OCI-LY3 (cell line): ENCODE measurements around the gene SCAMP5.

Source experiments
- H2AFZ ChIP-seq: fragments of 200-600, 300-600 bp; shearing (Covaris generic); 2 replicates; pipeline ENCODE4 v1.6.0; 2014; ENCODE audit warnings: antibody characterized with exemption, low read depth, low read length
- H3K27ac ChIP-seq: fragments of 200-600, 300-600 bp; sonication (generic); 2 replicates; pipeline ENCODE4 v1.5.1; 2014; ENCODE audit warnings: mild to moderate bottlenecking, low read length, moderate library complexity, mixed read lengths
- H3K27me3 ChIP-seq: fragments of 200-600, 300-600 bp; sonication (generic); 2 replicates; pipeline ENCODE4 v1.6.1; 2014; ENCODE audit warnings: low read depth, low read length, mixed read lengths
- H3K36me3 ChIP-seq: fragments of 200-600, 300-600 bp; sonication (generic); replicated peaks from 2 replicates; pipeline ENCODE3; 2014; ENCODE audit warnings: low read depth, low read length, mixed read lengths
- H3K4me1 ChIP-seq: fragments of 300-600, 200-600 bp; sonication (generic); 2 replicates; pipeline ENCODE4 v1.6.1; 2014; ENCODE audit warnings: low read length, mixed read lengths
- H3K4me2 ChIP-seq: fragments of 200-600, 300-600 bp; sonication (generic); 2 replicates; pipeline ENCODE4 v1.6.1; 2014; ENCODE audit warnings: low read length, mixed read lengths
- H3K4me3 ChIP-seq: fragments of 300-600, 200-600 bp; sonication (generic); 2 replicates; pipeline ENCODE4 v1.5.1; 2014; ENCODE audit warnings: antibody characterized with exemption, mild to moderate bottlenecking, low read length, moderate library complexity
- H3K79me2 ChIP-seq: fragments of 300-600, 200-600 bp; shearing (Covaris generic); 2 replicates; pipeline ENCODE4 v1.6.1; 2014; ENCODE audit warnings: mild to moderate bottlenecking, low read length, mixed read lengths
- H3K9ac ChIP-seq: fragments of 300-600, 200-600 bp; shearing (Covaris generic); 2 replicates; pipeline ENCODE4 v1.6.0; 2014; ENCODE audit warnings: mild to moderate bottlenecking, low read length, moderate library complexity
- H3K9me3 ChIP-seq: fragments of 200-600, 300-600 bp; shearing (Covaris generic); 2 replicates; pipeline ENCODE4 v1.6.1; 2014; ENCODE audit warnings: low read length, mixed read lengths; ENCODE audit not compliant: insufficient read depth
- H4K20me1 ChIP-seq: fragments of 200-600, 300-600 bp; sonication (generic); 2 replicates; pipeline ENCODE4 v1.6.1; 2016; ENCODE audit warnings: low read length, mixed read lengths; ENCODE audit not compliant: insufficient read depth
- EZH2phosphoT487 ChIP-seq: fragments of 200-600 bp; shearing (Covaris generic); IDR thresholded peaks from 2 replicates; pipeline ENCODE4 v1.6.1; 2018; ENCODE audit warnings: antibody characterized with exemption, mixed run types, low read depth
- TF ChIP-seq, protein P1 (sequence below): fragments of 200-600, 300-600 bp; sonication (generic); IDR thresholded peaks from 2 replicates; pipeline ENCODE4 v1.5.1; 2014; ENCODE audit warnings: antibody characterized with exemption, low read length, low read depth

The SCAMP5 gene

DNA sequence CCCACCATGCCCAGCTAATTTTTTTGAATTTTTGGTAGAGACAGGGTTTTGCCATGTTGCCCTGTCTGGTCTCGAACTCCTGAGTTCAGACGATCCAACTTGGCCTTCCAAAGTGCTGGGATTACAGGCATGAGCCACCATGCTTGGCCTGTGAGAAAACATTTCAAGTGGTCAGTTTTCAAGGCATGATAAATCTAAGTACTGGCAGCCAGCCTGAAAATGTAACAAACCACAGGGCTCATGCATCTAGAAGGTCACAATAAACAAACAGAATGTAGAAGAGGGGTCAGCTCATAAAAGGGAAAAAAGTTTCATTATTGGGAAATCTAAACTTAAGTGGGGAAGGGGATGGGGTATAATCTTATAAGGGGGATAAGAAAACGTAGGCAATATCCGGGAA, 68.0 kb downstream of the SCAMP5 start:
- no peak overlapping the region for H3K4me2 ChIP-seq
- no peak overlapping the region for H3K9ac ChIP-seq
- H3K79me2 ChIP-seq: no peaks in the 10 kb centered on the region
- H3K9me3 ChIP-seq: peaks cover 5% of the 10 kb centered on the region; the same call in 1 of the 2 replicates
- no peaks in the 10 kb centered on the region for H4K20me1 ChIP-seq
- H3K4me1 ChIP-seq: peaks cover 25% of the 10 kb centered on the region
- H3K27ac ChIP-seq: no peak overlapping the region
- H2AFZ ChIP-seq: no peak overlapping the region
- peaks cover 63% of the 10 kb centered on the region for H3K27me3 ChIP-seq
- H3K36me3 ChIP-seq: no peaks in the 10 kb centered on the region
- no peak for TF ChIP-seq EZH2phosphoT487
- TF ChIP-seq, protein P1, sequence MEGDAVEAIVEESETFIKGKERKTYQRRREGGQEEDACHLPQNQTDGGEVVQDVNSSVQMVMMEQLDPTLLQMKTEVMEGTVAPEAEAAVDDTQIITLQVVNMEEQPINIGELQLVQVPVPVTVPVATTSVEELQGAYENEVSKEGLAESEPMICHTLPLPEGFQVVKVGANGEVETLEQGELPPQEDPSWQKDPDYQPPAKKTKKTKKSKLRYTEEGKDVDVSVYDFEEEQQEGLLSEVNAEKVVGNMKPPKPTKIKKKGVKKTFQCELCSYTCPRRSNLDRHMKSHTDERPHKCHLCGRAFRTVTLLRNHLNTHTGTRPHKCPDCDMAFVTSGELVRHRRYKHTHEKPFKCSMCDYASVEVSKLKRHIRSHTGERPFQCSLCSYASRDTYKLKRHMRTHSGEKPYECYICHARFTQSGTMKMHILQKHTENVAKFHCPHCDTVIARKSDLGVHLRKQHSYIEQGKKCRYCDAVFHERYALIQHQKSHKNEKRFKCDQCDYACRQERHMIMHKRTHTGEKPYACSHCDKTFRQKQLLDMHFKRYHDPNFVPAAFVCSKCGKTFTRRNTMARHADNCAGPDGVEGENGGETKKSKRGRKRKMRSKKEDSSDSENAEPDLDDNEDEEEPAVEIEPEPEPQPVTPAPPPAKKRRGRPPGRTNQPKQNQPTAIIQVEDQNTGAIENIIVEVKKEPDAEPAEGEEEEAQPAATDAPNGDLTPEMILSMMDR: no peak
- no peak overlapping the region for H3K4me3 ChIP-seq

DNA sequence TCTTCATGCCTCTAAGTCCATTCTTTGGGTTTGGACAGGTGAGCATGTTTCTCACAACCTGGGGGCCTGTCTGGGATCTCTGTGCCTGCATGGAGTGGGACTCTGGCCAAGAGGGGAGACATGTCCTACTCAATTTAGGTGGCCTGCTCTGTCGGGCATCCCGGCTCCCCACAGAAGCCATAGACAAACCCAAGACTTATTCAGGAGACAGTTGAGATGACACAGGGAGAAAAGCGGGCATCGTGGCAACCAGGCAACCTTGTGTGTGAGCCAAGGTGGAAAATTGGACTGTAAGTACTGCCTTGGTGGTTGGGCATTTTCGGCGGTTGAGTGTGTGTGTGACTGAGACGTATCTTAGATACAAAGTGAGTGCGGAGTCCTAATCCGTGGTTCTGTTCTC, 68.5 kb downstream of the SCAMP5 start:
- Histone ChIP-seq H3K79me2 (no peaks in the 10 kb centered on the region), H4K20me1 (no peaks in the 10 kb centered on the region), H3K9me3 (peaks cover 5% of the 10 kb centered on the region; the same call in 1 of the 2 replicates)

DNA sequence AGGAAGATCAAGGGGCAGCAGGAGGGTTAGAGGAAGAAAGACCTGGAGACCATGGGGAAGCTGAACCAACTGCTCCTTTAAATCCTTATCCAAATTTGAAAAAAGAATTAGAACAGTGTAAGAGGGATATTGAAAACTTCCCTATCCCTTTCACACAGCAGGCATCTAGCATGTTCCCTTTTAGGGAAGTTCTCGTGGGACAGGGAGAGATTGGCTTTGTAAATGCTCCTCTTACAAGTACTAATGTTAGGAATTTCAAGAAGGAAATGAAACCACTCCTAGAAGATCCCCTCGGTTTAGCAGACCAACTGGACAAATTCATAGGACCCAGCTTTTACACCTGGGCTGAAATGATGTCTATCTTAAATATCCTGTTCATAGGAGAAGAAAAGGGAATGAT, 69.5 kb downstream of the SCAMP5 start:
- H3K4me2 ChIP-seq: no peak overlapping the region
- H3K27me3 ChIP-seq: peaks cover 68% of the 10 kb centered on the region
- TF ChIP-seq EZH2phosphoT487: no peak
- TF ChIP-seq, protein P1: no peak
- H3K36me3 ChIP-seq: no peaks in the 10 kb centered on the region
- H2AFZ ChIP-seq: no peak overlapping the region
- H3K9ac ChIP-seq: no peak overlapping the region
- no peaks in the 10 kb centered on the region for H3K79me2 ChIP-seq
- H4K20me1 ChIP-seq: no peaks in the 10 kb centered on the region
- H3K9me3 ChIP-seq: peaks cover 5% of the 10 kb centered on the region; the same call in 1 of the 2 replicates
- H3K27ac ChIP-seq: no peak overlapping the region
- peaks cover 40% of the 10 kb centered on the region for H3K4me1 ChIP-seq
- H3K4me3 ChIP-seq: no peak overlapping the region

More for the DNA sequence above, 68.5 kb downstream of the SCAMP5 start:
- Histone ChIP-seq H3K27ac (no peak overlapping the region), H3K4me3 (no peak overlapping the region), H3K27me3 (peaks cover 66% of the 10 kb centered on the region), H3K36me3 (no peaks in the 10 kb centered on the region), H3K9ac (no peak overlapping the region), H3K4me2 (no peak overlapping the region), H3K4me1 (peaks cover 31% of the 10 kb centered on the region), H2AFZ (no peak overlapping the region)
- no peak for TF ChIP-seq EZH2phosphoT487
- TF ChIP-seq, protein P1: no peak

DNA sequence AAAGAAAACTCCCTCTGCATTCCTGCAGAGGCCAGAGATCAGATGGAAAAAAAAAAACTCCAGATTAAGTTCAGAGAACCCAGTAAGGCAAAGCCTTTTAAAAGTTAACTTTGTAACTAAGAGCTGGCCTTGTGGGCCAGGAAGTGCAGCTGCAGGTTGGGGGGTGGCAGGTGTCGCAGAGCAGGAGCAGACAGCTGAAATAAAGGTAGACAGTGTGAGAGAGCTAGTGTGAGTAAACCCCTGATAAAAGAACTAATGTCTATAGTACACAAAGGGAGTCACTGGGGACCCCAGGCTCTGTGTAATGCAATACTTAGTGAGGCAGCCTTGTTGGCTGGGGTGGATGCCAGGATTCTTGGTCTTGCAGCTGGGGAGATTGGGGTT, 70.1 kb downstream of the SCAMP5 start:
- no peaks in the 10 kb centered on the region for H4K20me1 ChIP-seq
- peaks cover 5% of the 10 kb centered on the region; the same call in 1 of the 2 replicates for H3K9me3 ChIP-seq
- TF ChIP-seq, protein P1: no peak
- TF ChIP-seq EZH2phosphoT487: no peak
- no peak overlapping the region for H3K9ac ChIP-seq
- no peaks in the 10 kb centered on the region for H3K79me2 ChIP-seq
- no peak overlapping the region for H3K4me2 ChIP-seq
- no peak overlapping the region for H3K27ac ChIP-seq
- H3K27me3 ChIP-seq: peaks cover 72% of the 10 kb centered on the region
- no peak overlapping the region for H3K4me3 ChIP-seq
- H3K36me3 ChIP-seq: no peaks in the 10 kb centered on the region
- peaks cover 47% of the 10 kb centered on the region for H3K4me1 ChIP-seq
- H2AFZ ChIP-seq: no peak overlapping the region
